ENCODE data around the gene SLC25A52.
A peak's percentile ranks its signal among the peaks of the same experiment; 100 is the strongest.
"Not testable (repeated sequence)": the region's sequence is repeated elsewhere in the genome, so short reads cannot be mapped to it uniquely, and the experiment has no call there.

SLC25A52 gene

DNA sequence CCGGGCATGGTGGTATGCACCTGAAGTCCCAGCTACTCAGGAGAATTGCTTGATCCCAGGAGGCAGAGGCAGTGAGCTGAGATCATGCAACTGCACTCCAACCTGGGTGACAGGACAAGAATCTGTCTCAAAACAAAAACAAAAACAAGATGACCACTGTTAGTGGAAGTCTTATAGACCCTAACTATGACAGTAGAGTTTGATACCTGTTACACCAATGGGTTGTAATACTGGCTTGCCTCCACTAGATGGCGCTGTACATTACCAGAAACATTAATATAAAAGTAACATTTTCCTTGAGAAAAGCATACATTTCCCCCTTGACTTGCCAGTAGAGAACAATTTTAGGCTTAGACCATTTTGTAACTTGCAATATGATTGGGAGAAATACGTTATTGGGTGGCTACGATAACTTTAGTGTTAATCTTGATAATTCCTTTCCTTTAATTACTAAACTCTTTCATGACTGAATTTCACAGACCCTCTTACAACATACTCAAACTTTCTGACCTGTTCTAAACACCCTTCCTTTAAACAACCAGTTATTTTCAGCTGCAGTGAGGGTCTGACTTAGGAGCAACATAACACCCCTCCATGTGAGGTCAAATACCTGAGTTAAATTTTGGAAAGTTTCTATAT is 19.5 kb downstream of the SLC25A52 start:
- DNase-seq (ENCODE audit: low read depth in 4 of 4, low spot score in 1 of 4), result peak; percentile 23 to 31 (median 30)

DNA sequence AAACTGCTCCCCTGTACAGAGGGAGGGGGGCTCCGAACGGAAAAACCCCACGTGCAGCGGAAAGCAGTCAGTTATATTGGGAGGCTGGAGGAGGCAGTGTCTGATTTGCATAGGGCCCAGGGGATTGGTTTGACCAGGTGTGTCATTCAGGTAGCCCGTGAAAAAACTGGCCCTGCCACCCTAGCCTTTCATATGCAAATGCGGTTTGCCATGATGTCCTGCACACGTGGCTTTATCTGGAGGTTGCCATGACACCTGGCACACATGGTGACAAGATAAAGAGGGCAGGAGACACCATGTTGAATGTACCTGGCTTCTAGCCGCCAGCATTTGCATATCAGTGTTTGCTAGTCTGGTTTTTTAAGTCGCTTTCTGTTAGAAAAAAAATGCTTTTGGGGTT is 20.5 kb downstream of the SLC25A52 start:
- DNase-seq (ENCODE audit: low read depth in 4 of 4, low spot score in 1 of 4), result no peak

DNA sequence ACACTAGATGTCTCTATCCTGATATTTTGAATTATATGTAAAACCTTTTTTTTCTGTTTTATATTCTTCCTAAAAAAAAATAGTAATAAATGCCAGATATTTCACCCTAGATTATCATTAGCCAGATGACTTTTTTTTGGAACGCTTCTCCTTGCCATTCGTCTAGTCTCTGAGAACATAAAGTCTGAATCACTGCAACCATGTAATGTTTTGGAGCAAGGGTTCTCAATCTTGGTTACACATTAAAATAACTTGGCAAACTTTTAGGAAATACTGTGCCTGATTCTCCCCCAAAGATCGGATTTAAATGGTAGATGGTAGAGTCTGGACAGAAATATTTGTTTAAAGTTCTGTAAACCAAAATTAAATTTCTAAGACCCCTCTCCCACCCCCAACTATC is 21.0 kb downstream of the SLC25A52 start:
- DNase-seq (ENCODE audit: low read depth in 4 of 4, low spot score in 1 of 4), result no peak

DNA sequence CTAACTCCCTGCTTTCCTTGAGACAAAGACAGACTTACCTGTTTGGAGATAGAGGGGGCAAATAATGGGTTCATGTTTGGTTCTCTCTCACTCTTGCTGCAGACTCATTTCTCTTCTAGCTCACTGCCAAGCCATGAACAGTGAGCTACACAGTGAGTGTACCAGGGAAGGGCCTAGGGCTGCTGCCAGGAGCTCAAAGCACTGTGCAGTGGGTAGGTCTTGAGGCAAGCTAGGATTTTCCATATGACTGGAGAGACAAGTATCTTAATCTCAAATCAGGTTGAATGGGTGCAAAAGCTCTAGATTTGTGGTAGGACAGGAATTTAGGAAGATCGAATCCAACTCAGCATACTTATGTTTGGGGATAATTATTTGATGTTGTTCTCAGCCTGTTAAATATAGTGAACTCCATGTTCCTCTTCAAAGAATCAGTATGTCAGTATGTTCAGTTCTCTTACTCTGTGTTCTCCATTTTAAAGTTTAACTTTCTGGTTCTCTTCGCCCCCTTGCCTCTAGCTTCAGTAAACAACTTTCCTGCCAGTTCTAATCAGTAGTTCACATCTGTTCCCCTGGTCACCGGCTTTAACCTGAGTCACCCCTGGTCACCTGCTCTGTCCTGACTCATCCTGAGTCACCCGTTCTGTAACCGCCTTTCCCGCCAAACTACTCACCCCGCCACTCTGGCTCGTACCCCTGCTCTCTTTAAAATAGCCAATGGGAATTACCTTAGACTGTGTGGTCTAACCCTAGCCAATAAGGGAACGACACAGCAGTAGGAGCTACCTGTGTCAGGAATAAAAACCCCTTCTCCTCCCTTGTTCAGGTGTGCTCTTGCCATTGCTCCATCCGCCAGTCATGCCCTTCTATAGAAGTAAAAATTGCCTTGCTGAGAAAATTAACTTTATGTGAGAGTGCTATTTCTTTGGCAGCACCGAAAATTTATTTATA is 21.9 kb downstream of the SLC25A52 start:
- no peak for DNase-seq (ENCODE audit: low read depth in 4 of 4, low spot score in 1 of 4)

DNA sequence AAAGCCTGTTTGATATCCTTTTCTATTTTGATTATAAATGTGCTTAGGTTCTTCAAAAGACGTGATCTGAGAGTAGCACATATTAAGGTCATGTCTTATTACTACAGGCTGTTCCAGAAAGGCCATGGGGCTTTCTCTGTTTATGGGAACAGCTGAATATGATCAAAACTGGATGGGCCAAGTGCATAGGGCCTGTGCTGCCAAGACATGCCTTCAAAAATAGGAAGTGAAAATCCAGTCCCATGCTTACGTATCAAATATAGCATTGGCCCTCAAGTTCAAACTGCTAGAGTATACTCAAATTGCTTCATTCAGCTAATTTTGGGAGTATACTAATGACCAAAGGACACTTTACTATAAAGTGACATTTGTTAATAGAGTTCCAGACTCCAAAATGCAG is 24.1 kb downstream of the SLC25A52 start:
- no peak for DNase-seq (ENCODE audit: low read depth in 4 of 4, low spot score in 1 of 4)

DNA sequence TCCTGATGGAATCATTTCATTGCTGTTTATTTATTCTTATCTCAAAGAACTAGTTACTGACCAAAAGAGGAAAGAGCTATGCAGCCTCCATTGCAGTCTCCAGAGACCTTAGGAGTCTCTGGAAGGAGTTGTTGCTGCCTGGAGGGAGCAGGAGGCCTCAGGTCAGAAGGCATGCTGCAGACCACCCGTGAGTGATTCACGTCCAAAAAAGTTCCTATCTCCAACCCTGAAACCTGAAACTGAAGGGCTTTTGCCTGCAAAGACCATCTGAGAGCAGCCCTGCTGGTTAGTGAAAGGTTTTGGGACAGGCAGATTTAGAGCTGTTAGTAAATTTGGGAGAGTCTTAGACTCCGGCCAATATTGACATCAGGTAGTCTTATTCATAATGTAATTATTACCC is 29.1 kb downstream of the SLC25A52 start:
- no peak for DNase-seq (ENCODE audit: low read depth in 4 of 4, low spot score in 1 of 4)

DNA sequence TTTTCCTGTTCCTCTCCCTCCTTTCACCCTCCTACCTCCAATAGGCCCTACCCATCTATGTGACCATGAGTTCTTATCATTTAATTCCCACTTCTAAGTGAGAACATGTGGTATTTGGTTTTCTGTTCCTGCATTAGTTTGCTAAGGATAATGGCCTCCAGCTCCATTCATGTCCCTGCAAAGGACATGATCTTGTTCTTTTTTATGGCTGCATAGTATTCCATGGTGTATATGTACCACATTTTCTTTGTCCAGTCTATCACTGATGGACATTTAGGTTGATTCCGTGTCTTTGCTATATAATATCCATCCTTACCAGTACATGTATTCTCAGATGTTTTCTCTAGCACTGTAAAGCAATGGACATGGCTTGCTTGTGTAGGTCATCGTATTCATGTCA is 31.5 kb downstream of the SLC25A52 start:
- DNase-seq (ENCODE audit: low read depth in 4 of 4, low spot score in 1 of 4), result not testable (repeated sequence)

DNA sequence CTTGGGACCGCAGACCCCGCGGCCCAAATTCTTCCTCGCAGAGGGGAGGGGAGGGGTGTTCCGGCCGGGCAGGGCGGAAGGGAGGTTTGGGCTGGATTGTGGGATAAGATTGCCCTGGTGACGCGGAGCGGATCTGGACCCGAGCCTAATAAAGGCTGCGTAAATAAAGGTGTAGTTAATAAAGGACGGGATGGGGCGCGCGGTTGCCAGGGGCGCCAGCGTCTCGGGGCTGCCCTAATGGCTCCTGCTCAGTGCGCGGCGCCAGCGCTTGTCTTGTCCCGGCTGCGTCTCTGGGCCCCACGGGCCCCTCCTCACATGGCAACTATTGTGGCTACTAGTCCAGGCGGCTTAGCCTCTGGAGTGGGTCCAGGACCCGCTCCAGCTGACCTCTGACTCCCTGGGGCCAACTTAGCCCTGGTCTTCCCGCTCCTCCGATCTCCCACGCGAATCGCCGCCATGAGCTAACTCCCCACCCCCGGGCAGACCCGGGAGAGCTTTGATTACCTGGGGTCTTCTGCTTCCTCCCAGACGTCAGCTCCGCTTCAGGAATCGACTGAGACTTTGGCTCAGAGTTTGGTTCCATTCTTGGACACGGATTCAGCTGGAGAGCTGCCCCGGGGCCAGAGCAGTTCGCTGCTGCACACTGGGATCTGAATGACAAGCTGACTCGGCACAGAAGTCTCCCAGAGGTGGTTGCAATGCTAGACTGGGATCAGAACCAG is 36.5 kb downstream of the SLC25A52 start:
- no peak for DNase-seq (ENCODE audit: low read depth in 4 of 4, low spot score in 1 of 4)

DNA sequence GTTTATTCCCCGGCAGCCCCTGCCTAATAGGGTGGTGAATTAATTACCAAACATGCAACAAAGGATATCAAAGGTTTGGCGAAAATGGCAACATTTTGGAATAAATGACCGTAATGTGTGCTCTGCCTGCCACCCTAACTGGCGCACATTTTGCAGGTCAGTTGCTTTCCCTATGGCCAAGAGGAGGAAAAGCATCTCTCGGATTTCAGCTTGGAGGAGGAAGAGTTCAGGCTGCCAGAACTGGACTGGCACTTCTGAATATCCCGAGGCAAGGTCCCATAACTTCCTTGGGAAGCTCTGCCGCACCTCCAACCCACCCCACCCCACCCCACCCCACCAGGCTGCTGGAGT is 37.1 kb downstream of the SLC25A52 start:
- no peak for DNase-seq (ENCODE audit: low read depth in 4 of 4, low spot score in 1 of 4)

DNA sequence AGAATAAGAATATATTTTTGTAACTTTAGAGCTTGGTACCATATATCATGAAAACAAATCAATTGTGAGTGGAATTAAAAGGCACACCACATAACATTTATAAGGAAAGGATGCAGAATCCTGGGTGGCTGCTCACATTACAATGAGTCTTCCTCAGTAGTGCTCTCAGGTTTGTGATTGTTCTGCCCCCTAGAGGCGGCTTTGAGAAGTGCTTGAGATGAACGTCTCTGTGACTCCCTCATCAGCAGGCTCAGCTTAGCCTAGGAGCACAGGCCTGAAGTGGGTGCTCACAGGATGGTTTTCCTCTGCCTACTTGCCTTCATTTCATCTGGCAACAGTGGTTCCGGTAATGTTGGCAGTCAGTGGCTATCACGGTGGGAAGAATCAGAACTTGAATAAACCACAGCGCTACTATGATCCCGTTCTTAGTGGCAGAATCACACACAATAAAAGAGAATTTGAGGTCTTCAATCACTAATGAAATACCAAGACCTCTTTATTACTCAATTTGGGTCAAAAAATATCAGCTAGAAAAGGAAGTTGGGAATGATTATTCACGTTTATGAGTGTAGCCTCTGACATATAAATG is 38.2 kb downstream of the SLC25A52 start:
- peak; percentile 58 to 71 (median 62) for DNase-seq (ENCODE audit: low read depth in 4 of 4, low spot score in 1 of 4)

DNA sequence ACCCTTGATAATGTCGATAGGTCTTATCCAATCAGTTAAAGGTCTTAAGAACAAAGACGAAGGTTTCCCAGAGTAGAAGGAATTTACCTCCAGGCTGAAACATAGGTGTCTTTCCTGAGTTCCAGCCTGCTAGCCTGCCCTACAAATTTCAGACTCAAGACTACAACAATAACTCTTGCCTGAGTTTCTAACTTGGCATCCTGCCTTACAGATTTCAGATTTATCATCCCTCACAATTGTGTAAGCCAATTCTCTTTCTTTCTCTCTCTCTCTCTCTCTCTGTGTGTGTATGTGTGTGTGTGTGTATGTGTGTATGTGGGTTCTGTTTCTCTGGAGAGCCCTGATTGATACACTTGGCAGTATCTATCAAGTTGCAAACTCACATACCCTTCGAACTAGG is 39.1 kb downstream of the SLC25A52 start:
- DNase-seq (ENCODE audit: low read depth in 4 of 4, low spot score in 1 of 4), result no peak

DNA sequence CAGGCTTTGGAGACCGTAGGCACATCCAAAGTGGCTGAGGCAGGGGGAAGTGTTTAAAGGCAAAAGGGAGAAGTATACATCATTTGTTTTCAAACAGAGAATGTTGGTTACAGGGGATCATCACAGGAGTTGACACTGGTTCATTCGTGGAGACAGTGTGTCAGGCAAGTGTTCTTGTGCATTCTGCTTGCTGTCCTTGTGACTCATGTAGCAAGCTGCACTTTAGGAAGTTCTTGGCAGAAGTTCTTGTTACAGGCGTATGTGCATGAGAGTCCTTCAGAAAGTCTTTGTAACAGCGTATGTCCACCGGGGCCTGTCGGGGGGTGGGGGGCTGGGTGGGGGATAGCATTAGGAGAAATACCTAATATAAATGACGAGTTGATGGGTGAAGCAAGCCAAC is 39.8 kb downstream of the SLC25A52 start:
- DNase-seq (ENCODE audit: low read depth in 4 of 4, low spot score in 1 of 4), result no peak

DNA sequence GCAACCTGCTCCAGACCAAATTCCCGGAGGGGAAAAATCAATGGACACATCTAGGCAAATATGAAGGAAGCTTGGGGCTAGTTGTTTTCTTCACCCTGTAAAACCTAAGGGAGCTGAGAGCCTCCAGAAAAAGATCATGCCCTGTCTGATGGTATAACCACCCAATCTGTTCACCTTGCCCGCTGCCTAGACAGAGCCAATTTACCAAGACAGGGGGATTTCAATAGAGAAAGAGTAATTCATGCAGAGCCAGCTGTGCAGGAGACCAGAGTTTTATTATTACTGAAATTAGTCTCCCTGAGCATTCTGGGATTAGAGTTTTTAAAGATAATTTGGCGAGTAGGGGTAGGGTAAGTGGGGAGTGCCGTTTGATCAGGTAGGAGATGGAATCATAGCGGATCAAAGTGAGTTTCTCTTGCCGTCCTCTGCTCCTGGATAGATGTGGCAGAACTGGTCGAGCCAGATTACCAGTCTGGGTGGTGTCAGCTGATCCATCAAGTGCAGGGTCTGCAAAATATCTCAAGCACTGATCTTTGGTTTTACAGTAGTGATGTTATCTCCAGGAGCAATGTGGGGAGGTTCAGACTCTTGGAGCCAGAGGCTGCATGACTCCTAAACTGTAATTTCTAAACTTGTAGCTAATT is 41.2 kb downstream of the SLC25A52 start:
- DNase-seq (ENCODE audit: low read depth in 4 of 4, low spot score in 1 of 4), result no peak

DNA sequence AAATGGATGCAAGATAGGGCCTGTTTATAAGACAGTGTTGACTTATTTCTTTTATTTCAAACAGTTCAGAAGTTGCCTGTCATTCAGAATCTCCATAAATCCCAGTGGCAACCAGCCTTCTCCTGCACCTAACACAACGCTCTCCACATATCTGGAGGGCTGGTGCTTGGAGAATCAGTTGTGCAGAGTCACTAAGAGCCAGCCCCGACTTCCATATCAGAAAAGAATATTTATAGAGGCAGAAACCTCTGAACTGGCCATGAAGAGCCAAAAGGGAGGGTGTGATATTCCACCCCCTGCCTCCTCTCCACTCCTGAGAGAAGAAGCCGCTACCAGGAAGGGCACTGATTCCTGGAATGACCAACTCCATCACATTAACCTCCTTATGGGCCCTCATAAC is 42.3 kb downstream of the SLC25A52 start:
- DNase-seq (ENCODE audit: low read depth in 4 of 4, low spot score in 1 of 4), result no peak

DNA sequence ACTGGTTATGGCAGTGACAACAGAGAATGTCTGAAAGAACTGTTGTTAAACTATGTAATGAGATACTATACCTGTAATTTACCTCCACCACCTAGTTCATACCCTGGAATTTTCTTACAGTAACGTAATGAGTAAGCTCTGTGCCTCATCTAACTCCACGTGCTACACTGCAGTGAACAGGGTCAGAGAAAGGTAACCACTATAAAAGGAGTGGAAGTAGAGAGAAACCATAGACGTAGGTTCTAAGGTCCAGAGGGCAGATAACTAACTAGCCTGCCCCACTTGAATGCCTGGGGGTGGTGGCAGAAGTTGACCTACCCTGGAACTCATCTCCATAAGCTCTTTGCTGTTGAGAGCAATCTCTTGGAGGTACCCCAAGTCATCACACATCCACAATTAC is 44.3 kb downstream of the SLC25A52 start:
- no peak for DNase-seq (ENCODE audit: low read depth in 4 of 4, low spot score in 1 of 4)

DNA sequence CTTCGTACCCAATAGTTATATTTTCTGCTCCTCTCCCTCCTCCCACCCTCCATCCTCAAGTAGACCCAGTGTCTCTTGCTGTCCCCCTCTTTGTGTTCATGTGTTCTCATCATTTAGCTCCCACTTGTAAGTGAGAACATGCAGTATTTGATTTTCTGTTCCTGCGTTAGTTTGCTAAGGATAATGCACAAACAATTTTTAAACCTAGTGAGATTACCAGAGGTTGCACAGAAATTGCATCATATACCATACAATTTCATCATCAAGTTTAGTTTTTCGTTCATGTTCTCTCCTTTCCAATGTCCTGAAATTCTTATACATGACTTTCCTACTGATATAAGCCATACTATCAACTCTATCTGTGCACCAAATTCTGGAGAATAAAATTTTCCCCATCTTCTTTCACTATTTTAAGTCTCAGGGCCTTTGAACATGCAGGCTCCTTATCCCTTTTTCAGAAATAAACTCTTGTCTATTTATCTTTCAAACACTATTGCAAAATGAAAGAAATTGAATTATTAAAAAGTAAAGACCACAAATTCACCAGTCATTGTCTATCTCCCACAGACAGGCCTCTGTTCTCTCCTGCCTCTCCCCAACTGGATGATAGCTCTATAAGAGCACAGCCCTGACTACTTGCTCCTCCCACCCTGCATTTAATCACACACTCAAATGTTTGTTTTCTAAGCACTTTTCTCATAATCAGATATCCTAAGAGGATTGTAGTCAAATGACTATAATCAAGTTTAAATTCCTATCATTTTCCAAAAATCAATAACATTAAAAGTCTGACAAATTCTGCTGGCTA is 49.1 kb downstream of the SLC25A52 start:
- DNase-seq (ENCODE audit: low read depth in 4 of 4, low spot score in 1 of 4), result no peak

DNA sequence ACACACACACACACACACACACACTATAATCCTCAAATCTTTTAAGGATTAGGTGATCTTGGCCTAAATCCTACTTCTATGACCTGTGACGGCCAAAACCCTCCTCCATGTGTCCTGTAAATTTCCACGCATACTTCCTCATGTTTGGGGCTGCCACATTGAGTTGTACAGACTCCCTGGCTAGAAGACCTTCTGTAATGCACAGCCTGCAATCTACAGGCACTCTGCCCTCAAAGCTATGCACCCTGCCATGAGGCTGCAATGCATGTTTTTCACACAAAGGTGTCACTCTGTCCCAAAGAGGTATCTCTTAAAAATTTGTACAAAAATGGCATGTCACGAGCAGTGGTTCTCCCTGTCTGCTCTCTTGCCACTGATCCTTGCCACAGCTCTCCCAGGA is 49.9 kb downstream of the SLC25A52 start:
- DNase-seq (ENCODE audit: low read depth in 4 of 4, low spot score in 1 of 4), result no peak

Data from stimulated activated CD4-positive, alpha-beta T cell treated with anti-CD3 and anti-CD28 coated beads, Interleukin-1b, Interleukin-23, amount 100 ng/mL, for 24 hours (primary cell).